GM18502 (cell line): Measurements from ENCODE around the gene DIP2B.
"Not testable (repeated sequence)": the region's sequence is repeated elsewhere in the genome, so short reads cannot be mapped to it uniquely, and the experiment has no call there.

Experiments
- ATAC-seq: cut with Tn5 transposase; IDR thresholded peaks from one replicate; pipeline ENCODE4 v1.9.1; 2021; ENCODE audit warnings: mild to moderate bottlenecking; ENCODE audit not compliant: unreplicated experiment, poor library complexity

Gene DIP2B

GRCh38 chr12:50517421-50518048 lies 12.8 kb downstream of the DIP2B start:
- peak; percentile 72 for ATAC-seq

- ATAC-seq = no peak
Observed at GRCh38 chr12:50518090-50518489, 13.3 kb downstream of the DIP2B start.

DNA sequence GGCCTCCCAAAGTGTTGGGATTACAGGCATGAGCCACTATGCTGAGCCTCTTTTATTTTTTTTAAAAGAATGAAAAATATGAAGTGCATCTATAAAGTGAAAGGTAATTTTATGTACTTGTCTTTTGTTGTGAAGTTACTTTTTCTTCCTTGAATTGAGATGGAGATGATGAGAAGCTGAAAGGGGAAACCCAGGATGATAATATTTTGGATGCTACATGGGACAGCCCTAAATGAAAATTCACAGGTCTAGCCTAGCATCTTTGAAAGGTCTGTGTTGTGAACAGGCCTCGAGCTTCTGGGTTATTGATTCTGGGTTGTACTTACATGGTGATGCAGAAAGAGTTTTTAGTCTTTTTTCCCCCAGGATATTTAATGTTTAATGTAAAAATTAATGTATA lies 14.6 kb downstream of the DIP2B start:
- no peak for ATAC-seq

DNA sequence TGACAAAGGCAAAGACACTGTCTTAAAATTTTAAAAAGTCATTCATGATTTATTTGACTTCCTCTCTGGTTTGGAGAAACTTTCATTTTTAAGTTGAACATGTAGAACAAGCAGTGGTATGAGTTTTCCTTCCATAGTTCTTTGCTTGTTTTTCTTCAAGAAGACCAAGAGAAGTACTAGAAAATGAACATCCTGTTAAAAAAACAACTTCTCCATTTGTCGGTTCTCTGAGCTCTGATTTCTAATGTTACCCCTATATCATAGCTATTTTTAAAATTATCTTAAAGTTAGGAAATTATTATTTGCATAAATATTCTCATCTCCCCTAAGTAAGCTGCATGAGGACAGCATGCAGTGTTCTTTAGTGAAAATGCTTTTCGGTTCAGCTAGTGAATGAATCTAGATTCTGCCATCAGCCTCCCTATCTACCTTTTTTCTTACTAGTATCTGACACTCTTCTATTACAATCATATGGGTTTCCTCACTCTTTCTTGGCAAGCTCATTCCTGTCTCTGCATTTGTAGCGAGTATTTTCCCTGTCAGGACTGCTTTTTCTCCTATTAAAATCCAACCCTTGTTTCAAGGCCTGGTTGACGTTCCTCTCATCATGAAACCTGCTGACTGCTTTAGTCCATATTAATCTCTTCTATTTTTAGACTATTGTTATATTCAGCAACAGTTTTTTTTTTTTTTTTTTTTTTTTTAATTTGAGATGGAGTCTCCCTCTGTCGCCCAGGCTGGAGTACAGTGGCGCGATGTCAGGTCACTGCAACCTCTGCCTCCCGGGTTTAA lies 15.8 kb downstream of the DIP2B start:
- ATAC-seq = no peak

DNA sequence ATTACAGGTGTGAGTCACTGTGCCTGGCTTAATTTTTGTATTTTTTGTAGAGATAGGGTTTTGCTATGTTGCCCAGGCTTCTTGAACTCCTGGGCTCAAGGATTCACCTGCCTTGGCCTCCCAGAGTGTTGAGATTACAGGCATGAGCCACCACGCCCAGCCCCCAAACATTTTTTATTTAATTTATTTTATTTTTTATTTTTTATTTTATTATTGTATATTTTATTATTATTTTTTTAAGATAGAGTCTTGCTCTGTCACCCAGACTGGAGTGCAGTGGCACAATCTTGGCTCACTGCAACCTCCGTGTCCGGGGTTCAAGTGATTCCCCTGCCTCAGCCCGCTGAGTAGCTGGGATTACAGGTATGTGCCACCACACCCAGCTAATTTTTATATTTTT lies 17.0 kb downstream of the DIP2B start:
- ATAC-seq = not testable (repeated sequence)

GRCh38 chr12:50523772-50524171 lies 19.0 kb downstream of the DIP2B start:
- ATAC-seq = no peak

DNA sequence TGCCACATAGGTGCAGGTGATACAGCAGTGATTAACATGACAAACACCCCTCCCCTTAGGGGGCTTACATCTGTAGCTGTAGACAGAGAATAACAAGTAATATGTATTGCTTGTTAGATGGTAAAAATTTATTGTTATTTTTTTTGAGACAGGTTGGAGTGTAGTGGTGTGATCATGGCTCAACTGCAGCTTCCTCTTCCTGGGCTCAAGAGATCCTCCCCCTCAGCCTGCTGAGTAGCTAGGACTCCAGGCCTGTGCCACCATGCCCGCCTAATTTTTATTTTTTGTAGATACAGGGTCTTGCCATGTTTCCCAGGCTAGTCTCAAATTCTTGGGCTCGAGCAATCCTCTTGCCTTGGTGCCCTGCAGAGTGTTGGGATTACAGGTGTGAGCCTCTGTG lies 19.8 kb downstream of the DIP2B start:
- no peak for ATAC-seq

DNA sequence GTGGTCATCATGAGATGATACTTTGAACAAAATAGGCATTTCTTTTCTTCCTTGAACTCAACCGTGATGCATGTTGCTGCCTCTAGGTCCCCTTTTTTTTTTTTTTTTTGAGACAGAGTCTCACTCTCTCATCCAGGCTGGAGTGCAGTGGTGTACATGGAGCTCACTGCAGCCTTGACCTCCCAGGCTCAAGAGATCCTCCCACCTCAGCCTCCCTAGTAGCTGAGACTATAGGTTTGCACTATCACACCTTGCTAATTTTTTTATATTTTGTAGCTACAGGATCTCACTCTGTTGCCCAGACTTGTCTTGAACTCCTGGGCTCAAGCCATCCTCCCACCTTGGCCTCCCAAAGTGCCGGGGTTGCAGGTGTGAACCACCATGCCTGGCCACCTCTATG lies 20.6 kb downstream of the DIP2B start:
- ATAC-seq = no peak

GRCh38 chr12:50527359-50527726 lies 22.6 kb downstream of the DIP2B start:
- ATAC-seq = no peak

- no peak for ATAC-seq
Observed at GRCh38 chr12:50528800-50529199, 24.0 kb downstream of the DIP2B start.

DNA sequence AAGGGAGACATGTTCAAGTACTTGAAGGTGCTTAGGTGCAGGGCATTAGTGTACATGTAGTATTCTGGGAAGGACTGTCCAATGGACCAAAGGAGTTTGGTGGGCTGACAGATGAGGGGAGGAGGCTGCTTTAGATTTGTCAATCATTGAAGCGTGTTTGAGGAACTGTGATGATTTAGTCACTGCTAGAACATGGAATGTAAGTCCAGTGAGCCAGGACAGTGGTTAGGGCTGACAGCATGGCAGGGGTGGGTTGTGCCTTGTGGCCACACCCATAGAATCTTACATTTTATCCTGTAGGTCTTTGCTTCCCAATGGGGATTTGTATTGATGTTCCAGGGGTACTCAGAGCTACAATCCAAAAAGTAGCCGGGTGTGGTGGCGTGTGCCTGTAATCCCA lies 24.6 kb downstream of the DIP2B start:
- no peak for ATAC-seq

- no peak for ATAC-seq
Observed at GRCh38 chr12:50530532-50530931, 25.7 kb downstream of the DIP2B start.

DNA sequence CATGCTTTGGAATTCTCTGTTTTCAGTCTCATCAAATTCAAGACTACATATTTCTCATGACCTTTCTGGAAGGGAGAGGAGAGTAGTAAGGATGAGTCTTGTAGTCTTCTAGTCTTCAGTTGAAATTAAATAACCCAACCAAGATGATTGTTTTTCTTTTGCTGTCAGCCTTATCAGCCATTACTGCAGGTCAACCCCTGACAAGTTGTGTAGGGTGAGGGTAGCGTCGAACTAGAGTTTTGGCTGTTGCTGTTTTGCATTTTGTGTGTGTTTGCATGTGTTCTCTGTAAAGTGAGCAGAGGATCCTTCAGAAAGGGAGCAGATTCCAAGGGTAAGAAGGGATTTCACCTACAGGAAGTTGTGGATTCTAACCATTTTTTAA lies 28.4 kb downstream of the DIP2B start:
- ATAC-seq = no peak

DNA sequence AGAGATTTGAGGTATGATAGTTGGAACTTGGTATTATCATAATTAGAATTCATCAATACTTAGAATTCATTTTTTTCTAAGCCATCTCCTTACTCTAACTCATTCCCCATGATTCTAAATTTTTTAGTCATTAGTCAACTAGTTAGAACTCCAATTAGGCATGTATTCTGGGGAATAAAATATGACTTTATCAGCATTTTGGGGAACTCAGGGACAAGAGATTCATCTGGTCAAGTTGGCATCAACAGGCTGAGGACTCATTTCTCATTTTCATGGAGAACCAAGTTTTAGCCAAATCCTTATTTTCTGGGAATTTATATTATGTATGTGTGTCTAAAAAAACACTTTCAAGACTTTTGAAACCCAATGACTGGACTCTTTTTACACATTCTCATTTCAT lies 29.2 kb downstream of the DIP2B start:
- no peak for ATAC-seq

- ATAC-seq = no peak
Observed at GRCh38 chr12:50536831-50537537, 32.2 kb downstream of the DIP2B start.

DNA sequence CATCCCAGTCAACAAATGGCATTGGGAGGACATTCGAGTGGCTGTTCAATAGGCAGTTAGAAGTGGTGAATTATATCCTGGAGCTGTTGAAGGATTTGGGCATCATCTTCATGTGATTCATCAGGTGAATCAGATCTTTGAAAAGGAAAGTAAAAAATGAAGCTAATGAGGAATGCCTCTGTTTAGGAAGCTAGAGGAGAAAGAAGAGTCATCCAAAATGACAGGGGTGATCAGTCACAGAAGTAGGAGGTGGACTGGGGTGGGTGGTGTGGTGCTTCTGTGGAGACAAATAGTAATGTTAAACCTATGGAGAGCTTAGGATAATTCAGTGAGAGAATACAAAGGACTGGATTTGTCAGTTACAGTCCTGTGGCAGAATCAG lies 32.7 kb downstream of the DIP2B start:
- no peak for ATAC-seq

DNA sequence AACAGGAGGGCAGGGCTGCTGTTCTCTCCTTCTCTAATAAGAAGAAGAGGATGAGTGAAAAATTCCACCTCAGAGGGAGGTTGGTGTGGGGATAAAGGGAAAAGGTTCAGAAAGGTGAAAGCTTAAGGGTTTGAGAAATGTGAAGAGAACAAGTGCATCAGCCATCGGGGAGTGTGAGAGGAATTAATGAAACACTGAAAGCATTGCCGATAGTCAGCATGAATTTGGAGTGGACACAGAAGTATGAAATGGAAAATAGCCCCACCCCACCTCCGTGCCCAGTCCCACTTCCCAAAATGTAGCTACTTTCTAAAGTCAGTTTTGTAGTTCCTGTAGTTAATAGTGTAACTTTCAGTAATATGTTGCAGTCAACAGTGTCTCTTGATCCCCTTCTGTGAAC lies 33.4 kb downstream of the DIP2B start:
- ATAC-seq = no peak

DNA sequence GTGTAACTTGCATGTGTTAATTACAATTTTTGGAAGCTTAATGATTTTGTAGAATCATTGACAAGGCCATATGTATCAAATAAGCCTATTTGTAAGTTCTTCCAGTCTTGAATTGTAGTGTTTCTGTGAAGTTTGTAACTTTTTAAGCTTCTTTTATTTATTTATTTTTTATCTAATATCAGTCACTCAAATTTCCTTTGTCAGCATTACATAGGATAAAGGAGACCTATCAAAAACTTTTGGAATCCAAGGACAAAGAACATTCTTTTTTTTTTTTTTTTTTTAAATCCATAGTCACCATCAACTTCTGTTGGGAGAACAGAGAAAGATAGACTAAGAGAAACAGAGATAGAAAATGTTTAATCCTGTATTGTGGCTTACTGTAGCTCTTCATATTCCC lies 36.4 kb downstream of the DIP2B start:
- no peak for ATAC-seq

- ATAC-seq = no peak
Observed at GRCh38 chr12:50542448-50542847, 37.7 kb downstream of the DIP2B start.

- ATAC-seq = not testable (repeated sequence)
Observed at GRCh38 chr12:50543188-50543587, 38.4 kb downstream of the DIP2B start.

DNA sequence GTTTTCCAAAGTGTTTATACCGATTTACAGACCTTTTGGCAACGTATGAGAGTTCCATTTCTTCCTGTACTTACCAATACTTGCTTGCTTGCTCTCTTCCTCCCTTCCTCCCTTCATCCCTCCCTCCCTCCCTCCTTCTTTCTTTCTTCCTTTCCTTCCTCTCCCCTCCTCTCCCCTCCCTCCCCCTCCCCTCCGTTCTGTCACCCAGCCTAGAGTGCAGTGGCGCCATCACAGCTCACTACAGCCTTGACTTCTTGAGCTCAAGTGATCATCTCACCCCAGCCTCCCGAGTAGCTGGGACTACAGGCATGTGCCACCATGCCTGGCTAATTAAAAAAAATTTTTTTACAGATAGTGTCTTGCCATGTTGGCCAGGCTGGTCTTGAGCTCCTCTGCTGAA lies 40.4 kb downstream of the DIP2B start:
- ATAC-seq = no peak

DNA sequence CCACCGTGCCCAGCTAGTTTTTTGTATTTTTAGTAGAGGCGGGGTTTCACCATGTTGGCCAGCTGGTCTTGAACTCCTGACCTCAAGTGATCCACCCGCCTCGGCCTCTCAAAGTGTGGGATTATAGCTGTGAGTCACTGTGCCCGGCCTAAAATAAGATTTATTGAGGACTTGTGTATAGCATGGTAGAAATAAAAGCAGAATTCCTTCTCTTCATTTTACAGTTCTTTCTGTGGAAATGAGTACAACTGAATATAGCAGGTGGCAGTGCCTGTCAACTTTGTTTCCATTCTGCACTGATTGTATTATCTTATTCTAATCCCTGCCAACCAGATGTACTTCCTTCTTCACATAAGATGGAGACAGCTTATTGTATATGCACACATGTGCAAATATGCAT lies 41.0 kb downstream of the DIP2B start:
- no peak for ATAC-seq
